Esophagus muscularis mucosa (tissue), 4 donors: Measurements from ENCODE around the gene TBC1D22A. TPM values are rescaled to one million over a fixed set of nuclear protein-coding genes. Genes with fewer than 3 reads are reported as not detected.

Experiments used
- DNase-seq: peaks from one replicate; pipeline ENCODE4 v3.0.0-alpha.2; 2017; ENCODE audit errors: extremely low spot score
- H3K27ac ChIP-seq, 4 donors: fragments of 200-600 bp; sonication (generic); replicated peaks in 1 of 4; 1 replicate in 3 of 4; 2 replicates in 1 of 4; pipeline ENCODE4 v1.5.1; 2016 to 2019; ENCODE audit warnings: mild to moderate bottlenecking in 1 of 4
- H3K27me3 ChIP-seq, 4 donors: fragments of 200-600 bp; sonication (generic); one replicate each; pipeline versions ENCODE4 v1.5.1 to v1.6.0; 2016 to 2019
- H3K36me3 ChIP-seq, 4 donors: fragments of 200-600 bp; sonication (generic); one replicate each; pipeline ENCODE4 v1.5.1; 2016 to 2019
- H3K4me1 ChIP-seq, 4 donors: fragments of 200-600 bp; sonication (generic); one replicate each; pipeline ENCODE4 v1.5.1; 2016 to 2019
- H3K4me3 ChIP-seq, 4 donors: fragments of 200-600 bp; sonication (generic); 1 replicate in 2 of 4; 2 replicates in 2 of 4; pipeline ENCODE4 v1.5.1; 2016 to 2019; ENCODE audit warnings: mild to moderate bottlenecking in 4 of 4, moderate library complexity in 1 of 4
- H3K9me3 ChIP-seq, 4 donors: fragments of 200-600 bp; sonication (generic); 1 replicate in 3 of 4; 2 replicates in 1 of 4; pipeline ENCODE4 v1.5.1; 2016 to 2019
- CTCF ChIP-seq, 3 experiments: fragments of 200-600 bp in 2 of 3; fragments of 450-650 bp in 1 of 3; sonication (generic) in 2 of 3; IDR thresholded peaks; one replicate each; pipeline ENCODE4 v1.5.1; 2017 to 2019; ENCODE audit warnings: antibody characterized with exemption in 3 of 3, mild to moderate bottlenecking in 2 of 3, moderate library complexity in 1 of 3
- EP300 ChIP-seq: sonication (generic); formaldehyde crosslinking; IDR thresholded peaks from one replicate; pipeline ENCODE4 v1.6.1; 2017; ENCODE audit warnings: antibody characterized with exemption
- POLR2A ChIP-seq: fragments of 450-650 bp; IDR thresholded peaks from one replicate; pipeline ENCODE4 v1.6.1; 2017; ENCODE audit warnings: antibody characterized with exemption, moderate library complexity, mild to moderate bottlenecking, low read depth
- POLR2AphosphoS5 ChIP-seq, 2 donors: sonication (generic); formaldehyde crosslinking; IDR thresholded peaks; one replicate each; pipeline ENCODE4 v1.6.1; 2017; ENCODE audit warnings: antibody characterized with exemption in 2 of 2
- WGBS: methylation state at CpG from one replicate; pipeline ENCODE4 v1.1.5; 2018; 5-methylcytosine and 5-hydroxymethylcytosine counted together
- intact Hi-C: fragments of 100-400 bp; cut with DNase I; formaldehyde crosslinking; loops from one replicate; pipeline ENCODE4 v1.15.1; 2023
- total RNA-seq, 4 donors: library from RNA; depleted of rRNA; stranded (reverse); fragments of >200 nt; gene quantifications; one replicate each; pipeline versions ENCODE4 v1.1.0 to v1.2.1, GENCODE V29; 2016

Gene TBC1D22A
- total RNA-seq, 4 donors from 2014 or later: 15.2 to 20.7 (median 18.8) TPM

GRCh38 chr22:47201996-47202818 is 439.8 kb downstream of the TBC1D22A start:
- Histone ChIP-seq H3K27ac (no peak overlapping the region), H3K36me3 (no peaks in the 10 kb centered on the region), H3K4me3 (no peak overlapping the region), H3K27me3 (peaks cover 0 to 89% (median 0%) of the 10 kb centered on the region in 4 donors), H3K4me1 (peaks cover 0 to 8% (median 0%) of the 10 kb centered on the region in 4 donors), H3K9me3 (no peaks in the 10 kb centered on the region)
- peak; percentile 90 for DNase-seq
- WGBS: 90% methylated on average over 14 of the region's 27 CpGs
- TF ChIP-seq POLR2AphosphoS5 (IDR thresholded peaks at IDR 0.05): no peak
- no peak for TF ChIP-seq EP300
- TF ChIP-seq CTCF (IDR thresholded peaks at IDR 0.05): no peak
- no peak for TF ChIP-seq POLR2A
- intact Hi-C loops: no loop called here

DNA sequence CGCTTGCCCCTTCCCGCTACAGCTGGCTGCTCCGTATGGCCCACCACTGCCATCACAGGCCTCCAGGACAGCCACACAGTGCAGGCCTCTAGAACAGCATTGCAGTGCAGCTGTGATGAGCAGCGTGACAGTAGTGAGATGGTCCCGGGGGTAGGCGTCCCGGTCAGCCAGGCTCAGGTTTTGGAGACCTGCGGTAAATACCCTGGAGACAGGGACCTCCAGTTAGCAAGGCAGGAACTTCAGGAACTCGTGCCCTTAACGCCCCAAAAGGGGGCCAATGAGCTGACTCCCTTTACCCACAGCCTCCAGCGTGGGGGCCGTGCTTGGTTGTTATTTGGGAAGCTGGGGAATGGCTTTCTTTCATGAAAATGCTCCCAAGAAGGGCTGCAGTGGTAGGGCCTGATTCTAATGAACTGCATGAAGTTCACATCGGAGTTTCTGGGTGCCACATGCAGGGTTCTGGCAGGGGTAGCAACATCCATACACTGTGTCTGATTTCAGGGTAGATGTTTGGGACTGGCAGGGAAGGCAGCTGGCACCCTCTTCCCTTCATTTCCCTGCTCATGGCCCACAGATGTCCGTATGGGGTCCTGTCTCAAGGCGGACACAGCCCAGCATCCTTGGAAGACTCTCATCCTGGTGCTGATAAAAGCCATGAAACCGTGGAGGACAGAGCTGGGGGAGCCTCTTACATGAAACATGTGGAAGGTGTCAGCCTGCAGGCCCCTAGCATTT is 440.5 kb downstream of the TBC1D22A start:
- TF ChIP-seq POLR2A (no peak), EP300 (no peak), CTCF (IDR thresholded peaks at IDR 0.05) (no peak), POLR2AphosphoS5 (IDR thresholded peaks at IDR 0.05) (no peak)
- H3K9me3 ChIP-seq: no peaks in the 10 kb centered on the region
- no peak overlapping the region for H3K4me3 ChIP-seq
- peaks cover 0 to 8% (median 0%) of the 10 kb centered on the region in 4 donors for H3K4me1 ChIP-seq
- H3K27me3 ChIP-seq: peaks cover 0 to 89% (median 0%) of the 10 kb centered on the region in 4 donors
- DNase-seq: peak; percentile 81
- H3K27ac ChIP-seq: no peak overlapping the region
- WGBS: 88% methylated on average over 16 of the region's 16 CpGs
- no peaks in the 10 kb centered on the region for H3K36me3 ChIP-seq
- intact Hi-C loops: no loop called here

- Histone ChIP-seq H3K36me3 (no peaks in the 10 kb centered on the region), H3K27ac (no peak overlapping the region), H3K4me1 (peaks cover 0 to 8% (median 0%) of the 10 kb centered on the region in 4 donors), H3K4me3 (no peak overlapping the region), H3K27me3 (peaks cover 0 to 90% (median 0%) of the 10 kb centered on the region in 4 donors), H3K9me3 (no peaks in the 10 kb centered on the region)
- WGBS: 67% methylated on average over 6 of the region's 10 CpGs
- intact Hi-C loops: no loop called here
- DNase-seq: peak; percentile 91
- TF ChIP-seq POLR2A (no peak), CTCF (IDR thresholded peaks at IDR 0.05) (no peak), POLR2AphosphoS5 (IDR thresholded peaks at IDR 0.05) (no peak), EP300 (no peak)
Observed at GRCh38 chr22:47203554-47203991, 441.1 kb downstream of the TBC1D22A start.

DNA sequence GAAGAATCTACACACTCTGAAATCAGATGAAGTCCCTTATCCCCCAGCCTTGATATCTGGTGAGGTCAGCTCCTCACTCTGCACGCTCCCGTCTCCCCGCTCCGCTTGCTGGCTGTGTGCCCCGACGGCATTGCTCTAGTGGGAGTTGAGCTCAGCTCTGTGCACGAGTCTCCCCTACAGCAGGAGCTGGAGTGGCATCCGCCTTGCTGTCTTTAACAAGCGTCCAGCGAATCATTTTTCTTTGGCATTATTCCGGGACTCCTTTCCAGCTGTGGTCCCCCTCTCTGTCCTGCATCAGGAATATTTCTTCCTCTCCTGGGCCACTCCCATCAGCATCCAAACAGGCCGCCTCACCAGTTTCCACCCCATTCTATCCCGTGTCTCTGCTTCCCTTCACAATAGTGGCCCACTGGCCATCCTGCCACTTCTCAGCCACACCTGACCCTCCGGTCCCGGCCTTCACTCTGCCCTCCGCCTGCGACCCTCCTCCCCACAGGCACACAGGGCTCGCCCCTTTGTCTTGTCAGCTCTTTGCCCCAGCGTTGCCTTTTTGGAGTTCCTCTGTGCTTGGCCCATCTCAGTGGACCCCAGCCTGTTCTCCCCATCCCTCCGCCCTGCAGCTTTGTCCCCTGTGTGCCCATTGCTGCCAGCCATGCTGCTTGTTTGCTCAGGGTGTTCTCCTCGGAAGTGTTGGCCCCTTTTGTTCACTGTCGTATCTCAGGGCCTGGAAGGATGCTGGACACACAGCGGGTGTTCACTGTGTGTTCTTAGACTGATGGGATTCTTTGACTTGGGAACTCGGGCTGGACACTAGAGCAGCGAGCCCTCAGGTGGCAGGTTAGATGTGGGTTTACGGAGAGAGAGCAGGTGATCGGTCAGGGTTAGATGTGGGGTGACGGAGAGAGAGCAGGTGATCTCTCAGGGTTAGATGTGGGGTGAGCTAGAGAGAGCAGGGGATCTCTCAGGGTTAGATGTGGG is 441.8 kb downstream of the TBC1D22A start:
- DNase-seq: peak; percentile 81
- Histone ChIP-seq H3K27ac (no peak overlapping the region), H3K4me3 (no peak overlapping the region), H3K27me3 (peaks cover 0 to 89% (median 0%) of the 10 kb centered on the region in 4 donors), H3K36me3 (no peaks in the 10 kb centered on the region), H3K4me1 (peaks cover 0 to 8% (median 0%) of the 10 kb centered on the region in 4 donors), H3K9me3 (no peaks in the 10 kb centered on the region)
- 71% methylated on average over 28 of the region's 28 CpGs for WGBS
- TF ChIP-seq CTCF (IDR thresholded peaks at IDR 0.05) (no peak), POLR2AphosphoS5 (IDR thresholded peaks at IDR 0.05) (no peak), EP300 (no peak), POLR2A (no peak)
- intact Hi-C loops: no loop called here
